T-helper 22 cell (primary cell): ENCODE data around the gene RHOC.

Source experiments
- DNase-seq: peaks from one replicate; pipeline ENCODE4 v3.0.0-alpha.2; 2020; ENCODE audit warnings: low read depth

Gene RHOC

DNA sequence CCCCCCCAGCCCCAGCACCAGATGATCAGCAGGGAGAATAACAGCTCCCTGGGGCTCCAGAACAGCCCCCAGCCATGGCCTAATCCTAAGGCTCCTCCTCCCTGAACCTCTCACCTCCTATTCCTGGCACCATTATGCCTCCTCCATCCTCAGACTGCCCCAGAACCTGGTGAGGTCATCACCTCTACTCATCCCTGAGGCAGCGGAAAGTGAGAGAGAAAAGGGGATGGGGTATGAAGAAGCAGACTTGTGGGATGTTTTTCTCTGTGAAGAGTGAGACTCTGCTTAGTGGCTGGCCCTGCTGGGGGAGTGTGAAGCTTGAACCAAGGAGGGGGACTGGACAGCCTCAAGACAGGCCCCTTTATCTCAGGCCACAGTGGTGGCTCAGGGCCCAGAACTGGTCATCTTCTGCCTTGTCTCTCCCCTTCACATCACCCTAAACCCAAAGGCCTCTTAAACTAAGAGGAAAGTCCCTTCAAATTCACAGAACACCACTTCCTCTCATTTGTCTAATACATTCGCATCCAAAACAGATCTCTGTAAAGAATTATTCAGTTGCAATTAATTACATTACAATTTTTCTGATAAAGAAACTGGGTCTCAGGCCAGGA is 10.4 kb upstream of the RHOC start:
- DNase-seq, result no peak

DNA sequence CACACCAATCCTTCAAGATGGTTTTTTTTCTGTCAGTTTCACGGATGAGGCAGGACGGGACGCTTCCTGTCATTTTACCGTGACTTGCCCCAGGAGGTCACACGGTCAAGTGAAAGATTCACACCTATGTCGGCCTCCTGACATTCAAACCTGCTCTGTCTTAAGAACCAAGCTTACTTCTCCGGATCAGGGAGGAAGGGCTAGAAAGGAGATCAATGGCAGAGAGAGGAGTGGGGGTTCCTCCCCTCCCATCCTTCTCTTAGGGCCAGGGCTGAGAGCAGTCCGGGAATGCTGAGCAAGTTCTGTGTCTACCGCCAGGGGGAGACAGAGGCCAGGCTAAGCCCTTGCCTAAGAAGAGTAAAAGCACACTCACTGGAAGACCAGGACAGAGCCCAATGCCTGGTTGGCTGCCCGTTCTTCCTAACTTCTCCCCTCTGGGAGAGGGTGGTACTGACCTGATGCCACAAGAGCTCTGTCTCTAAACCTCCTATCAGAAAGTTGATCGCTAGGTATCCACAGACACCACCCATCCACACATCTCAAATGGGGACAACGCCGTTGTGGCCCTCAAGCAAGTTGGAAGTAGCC is 9.3 kb upstream of the RHOC start:
- DNase-seq, result peak; percentile 55

DNA sequence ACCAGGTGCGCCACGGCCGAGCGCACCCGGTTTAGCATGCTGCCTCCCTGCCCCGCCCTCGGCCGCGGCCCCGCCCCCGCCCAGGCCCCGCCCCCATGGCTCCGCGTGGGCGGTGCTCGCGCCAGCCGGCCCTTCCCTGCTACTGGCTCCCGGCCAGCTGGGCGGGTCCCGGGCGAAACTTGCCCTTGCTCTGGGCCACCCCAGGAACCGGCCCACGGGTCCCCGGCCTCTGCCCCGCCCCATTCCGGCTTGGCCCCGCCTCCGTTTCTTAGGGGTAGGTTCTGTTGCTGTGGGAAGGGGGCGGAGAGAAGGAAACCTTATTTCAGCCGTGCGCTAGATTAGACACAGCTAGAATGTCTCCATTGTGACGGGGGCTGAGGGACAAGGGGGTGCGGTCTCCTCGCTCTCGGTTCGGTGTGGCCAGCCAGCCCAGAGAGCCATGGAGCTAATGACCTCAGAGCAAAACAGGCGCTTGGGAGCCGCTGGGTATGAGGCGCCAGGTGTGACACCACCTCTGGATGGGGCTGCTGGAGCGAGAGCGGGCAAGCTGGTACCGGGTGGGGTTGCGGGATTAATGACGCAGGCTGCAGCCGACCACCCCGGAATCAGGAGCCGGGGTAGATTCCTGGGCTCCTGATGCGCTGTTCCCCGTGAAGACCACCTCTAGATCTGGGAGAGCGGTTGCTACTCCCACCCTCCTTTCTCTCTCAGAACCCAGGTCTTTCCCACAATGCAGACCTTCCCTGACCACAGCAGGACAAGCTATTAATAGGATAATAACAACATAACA is 8.5 kb upstream of the RHOC start, which contains the start of gene PPM1J:
Gene PPM1J (minus strand): TSS at position 69 of the 790 bp plus-strand sequence. CDS start 31 bp downstream, at position 38.
- peak; percentile 93 for DNase-seq

DNA sequence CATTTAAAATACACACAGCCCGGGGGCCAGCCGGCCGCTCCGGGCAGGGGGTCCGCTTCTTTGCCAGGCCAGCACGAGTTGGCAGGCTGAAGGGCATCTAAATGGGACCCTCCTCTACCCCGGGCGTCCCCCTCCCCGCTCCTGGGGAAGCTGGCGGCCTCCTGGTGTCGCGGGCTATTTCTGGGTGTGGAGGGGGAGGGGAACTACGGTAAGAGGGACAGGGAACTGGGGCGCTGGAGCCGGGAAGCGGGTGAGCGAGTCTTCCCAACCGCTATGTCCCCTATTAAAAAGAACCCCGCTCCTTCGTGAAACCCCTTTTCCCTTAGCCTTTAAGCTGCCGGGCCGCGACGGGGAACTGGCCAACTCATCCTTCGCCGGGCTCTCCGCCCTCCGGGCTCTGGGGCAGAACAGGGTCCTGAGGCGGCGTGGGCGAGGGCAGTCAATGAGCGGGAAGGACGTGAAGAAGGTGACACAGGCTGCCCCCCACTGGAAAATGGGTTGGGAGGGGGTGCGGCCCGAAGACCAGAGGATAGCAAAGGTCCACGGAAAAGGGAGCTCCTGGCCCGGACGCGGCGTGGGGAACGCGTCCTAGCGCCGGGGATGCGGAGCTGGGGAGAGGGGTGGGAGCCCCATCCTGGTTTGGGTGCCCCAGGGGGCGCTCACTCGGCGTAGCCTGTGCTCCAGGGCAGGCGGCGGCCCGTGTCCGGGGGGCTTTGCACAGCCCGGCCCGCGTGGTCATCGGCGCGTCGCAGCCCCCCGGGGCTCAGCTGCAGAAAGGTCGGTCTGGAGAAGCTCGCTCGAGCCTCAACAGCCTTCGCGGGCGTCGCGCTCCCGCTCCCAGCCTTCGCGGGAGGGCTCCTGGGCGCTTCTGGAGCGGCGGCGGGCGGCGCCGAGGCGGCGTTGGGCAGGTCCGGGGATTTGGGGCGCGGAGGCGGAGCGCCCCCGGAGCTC is 7.7 kb upstream of the RHOC start:
- no peak for DNase-seq

DNA sequence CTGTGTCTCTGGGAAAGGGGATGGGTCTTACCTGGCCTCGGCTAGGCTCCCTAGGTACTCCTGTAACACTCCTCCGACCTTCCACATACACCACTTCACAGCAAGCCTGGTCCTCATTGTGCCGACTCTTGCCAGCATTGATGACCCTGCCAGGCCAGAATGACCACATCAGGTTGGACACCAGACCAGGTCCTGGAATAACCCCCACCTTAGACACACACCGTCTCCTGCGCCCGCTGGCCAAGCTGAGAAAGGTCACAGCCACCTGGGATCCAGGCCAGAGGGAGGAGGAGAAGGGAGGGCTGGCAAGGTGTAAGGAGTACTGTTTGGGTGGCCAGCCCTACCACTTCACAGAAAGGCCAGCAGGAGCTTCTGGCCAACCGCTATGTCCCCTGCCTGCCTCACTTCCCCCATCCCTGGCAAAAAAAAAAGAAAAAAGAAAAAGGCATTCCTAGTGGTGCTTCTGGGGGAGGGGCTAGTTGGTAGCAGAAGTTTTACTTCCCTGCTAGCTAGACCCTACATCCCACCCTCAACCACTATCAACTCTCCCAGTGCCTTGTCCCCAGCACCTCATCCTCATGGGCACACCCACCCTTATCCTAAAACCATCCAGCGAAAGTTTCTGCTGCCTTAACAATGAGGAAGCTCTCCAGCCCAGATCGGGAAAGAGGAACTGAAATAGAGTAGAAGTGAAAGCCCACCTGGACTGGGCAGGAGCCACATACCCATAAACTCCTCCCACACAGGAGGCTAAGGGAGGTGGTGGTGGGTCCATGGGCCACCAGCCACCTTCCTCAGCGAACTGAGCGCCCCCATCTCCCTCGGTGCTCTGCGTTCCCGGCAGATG is 6.8 kb upstream of the RHOC start:
- no peak for DNase-seq

DNA sequence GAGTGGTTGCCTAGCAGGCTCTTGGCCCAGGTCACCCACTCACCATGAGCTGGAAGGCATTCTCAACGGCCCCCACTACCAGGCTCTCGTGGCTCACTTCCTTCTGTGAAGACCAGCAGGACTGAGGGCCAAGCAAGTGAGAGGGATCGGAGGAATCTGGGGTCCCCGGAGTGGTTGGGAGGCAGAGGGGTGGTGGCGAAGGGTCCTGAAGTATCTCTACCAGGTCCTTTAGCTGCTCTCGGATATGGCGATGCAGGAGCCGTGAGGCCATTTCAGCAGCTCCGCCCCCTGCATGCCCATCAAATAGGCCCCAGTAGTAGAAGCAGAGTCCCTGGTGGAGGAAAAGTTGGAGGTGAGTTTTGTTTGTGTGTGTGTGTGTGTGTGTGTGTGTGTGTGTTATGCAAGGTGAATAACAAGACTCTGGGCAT is 5.8 kb upstream of the RHOC start:
- DNase-seq, result no peak

GRCh38 chr1:112712191-112712590 is 5.3 kb upstream of the RHOC start:
- no peak for DNase-seq

DNA sequence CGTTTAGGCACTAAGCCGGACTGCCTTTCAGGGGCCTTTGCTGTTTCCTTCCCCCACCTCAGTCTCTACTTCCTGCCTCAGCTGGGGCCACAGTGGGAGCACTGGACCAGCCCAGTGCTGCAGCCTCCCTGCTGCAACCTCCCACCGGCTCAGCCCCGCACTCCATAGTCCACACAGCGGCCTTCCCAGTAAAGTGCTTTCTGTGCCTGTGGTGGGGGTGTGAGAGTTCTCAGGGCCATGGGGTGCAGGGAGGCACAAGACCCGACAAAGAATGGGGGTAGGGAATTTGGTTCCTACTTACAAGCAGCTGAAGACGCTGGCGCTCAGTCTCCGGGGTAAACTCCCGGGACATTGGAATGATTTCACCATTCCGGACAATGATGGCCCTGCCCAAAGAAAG is 4.7 kb upstream of the RHOC start:
- DNase-seq, result no peak

GRCh38 chr1:112711041-112711440 is 4.1 kb upstream of the RHOC start:
- no peak for DNase-seq

DNA sequence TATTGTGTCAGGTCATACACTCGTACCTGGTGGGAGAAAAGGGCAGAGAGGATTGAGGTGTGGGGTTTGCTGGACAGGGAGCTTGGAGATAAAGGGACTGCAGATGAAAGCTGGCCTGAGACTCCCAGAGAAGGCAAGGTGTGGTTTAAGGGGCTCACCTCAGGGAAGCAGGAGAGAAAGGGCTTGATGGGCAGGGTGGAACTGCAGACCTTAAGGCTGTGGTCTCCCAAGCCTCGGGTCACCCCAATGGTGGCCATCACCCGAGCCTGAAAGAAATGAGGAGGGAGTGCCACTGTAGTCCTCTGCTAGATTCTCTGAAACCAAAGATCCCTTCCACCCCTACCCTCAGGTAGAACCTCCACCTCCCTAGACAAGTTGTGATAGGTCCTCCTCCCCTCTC is 3.7 kb upstream of the RHOC start:
- DNase-seq, result no peak

- DNase-seq, result no peak
These were observed 3.2 kb upstream of the RHOC start for GRCh38 chr1:112710159-112710558.

- DNase-seq, result no peak
These were observed 1.6 kb upstream of the RHOC start for GRCh38 chr1:112708489-112708888.

- DNase-seq, result no peak
These were observed 1.1 kb upstream of the RHOC start for GRCh38 chr1:112708002-112708448.

DNA sequence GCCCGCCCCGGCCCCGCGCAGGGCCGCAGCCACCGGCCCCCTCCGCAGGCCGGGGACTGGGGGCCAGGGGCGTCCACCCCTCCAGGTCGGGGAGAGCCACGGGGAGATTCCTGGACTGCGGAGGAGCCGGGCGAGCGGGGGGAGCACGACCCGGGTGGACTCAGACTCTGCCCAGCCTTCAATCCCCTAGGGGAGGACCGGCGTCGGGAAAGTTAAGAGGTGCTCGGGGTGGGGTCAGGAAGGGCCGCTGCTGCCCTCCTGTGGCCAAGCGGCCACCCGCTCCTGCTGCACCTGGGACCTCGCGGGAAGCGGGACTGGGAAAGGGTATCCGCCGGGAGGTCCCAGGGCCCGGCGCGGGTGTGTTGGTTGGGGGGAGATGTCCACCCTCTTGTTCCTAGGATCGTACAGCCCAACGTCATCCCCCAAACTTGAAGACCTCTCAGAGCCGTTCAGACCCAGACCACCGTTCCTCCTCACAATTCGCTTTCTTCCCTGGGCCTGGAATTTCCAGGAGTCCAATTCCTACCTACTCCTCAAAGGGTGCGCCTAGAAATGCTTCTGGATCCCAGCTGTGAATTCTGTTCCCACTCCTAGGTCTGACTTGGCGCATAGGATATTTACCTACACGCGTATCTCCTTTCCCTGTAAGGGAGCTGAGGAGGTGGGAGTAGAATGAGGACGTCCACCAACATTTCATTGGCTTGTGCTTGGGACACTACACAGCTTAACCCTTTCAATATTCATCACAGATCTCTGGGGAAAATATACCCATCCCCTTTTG is 484 bp upstream of the RHOC start:
- peak; percentile 30 for DNase-seq

DNA sequence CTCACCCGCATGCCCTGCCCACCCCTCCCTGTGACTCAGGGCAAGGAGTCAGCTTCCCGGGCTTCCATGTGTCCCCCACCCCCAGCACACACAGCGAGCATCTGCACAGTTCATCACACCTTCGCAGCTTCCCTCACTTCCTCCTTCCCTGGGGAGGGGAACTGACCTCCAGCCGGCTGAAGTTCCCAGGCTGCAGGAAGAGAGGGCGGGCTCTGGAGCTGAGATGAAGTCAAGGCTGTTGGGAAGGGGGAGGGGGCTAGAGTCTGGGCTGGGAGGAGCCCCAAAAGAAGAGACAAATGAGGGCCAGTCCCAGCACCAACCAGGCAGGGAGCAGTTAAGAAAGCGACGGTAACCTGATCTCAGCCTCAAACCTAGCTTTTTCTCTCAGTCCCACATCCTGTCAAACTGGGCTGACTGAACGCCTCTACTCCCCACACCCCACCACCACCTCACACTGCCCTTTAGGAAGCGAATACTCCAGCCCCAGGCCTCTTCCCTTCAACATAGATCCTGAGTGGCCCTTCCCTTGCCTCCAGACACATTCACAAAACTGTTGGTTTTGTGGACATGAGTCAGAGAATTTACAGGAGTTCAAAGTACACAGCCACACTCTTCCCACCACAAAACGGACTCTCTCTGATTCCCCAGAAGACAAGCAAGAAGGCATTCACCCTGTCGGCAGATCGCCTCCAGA is 1.8 kb downstream of the RHOC start:
- peak; percentile 20 for DNase-seq

- no peak for DNase-seq
These were observed 2.5 kb downstream of the RHOC start for GRCh38 chr1:112704391-112704933.

- no peak for DNase-seq
These were observed 3.2 kb downstream of the RHOC start for GRCh38 chr1:112703706-112704105.

DNA sequence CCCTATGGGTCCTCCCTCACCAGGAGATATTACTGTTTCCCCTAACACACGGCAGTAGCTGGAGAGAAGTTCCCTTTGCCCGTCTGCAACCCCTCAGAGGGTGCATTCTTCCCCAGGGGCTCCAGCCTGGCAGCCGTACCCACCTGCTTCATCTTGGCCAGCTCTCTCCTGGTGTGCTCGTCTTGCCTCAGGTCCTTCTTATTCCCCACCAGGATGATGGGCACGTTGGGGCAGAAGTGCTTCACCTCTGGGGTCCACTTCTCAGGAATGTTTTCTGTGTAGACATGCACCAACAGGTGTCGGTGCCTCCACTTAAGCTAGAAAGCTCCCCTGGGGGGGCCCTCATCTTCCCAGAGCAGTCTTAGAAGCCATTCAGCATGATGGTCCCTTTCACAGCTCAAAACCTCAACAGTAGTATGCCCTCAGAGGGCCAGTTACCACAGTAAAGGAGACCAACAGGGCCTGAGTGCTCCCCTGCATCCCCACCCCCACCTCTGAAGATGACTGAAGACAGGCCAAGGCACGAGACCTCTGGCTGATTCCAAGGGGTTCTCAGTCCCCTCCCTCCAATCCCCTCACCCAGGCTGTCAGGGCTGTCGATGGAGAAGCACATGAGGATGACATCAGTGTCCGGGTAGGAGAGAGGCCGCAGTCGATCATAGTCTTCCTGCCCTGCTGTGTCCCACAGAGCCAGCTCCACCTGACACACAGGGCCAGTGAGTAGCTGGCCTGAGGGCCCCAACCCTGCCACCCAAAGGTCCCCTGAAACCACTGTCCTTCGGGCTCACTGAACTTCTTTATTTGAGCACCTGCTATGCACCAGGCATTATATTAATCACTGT is 4.3 kb downstream of the RHOC start:
- no peak for DNase-seq

GRCh38 chr1:112702067-112702395 is 4.9 kb downstream of the RHOC start:
- no peak for DNase-seq
